ENCODE data around the gene GBGT1. TPM values are rescaled to one million over a fixed set of nuclear protein-coding genes. Genes with fewer than 3 reads are reported as not detected.

GBGT1 gene
- total and polyA plus RNA-seq, 2 of the 4 experiments (the other 2 are of a cell fraction), result 1.8 to 3.2 TPM

DNA sequence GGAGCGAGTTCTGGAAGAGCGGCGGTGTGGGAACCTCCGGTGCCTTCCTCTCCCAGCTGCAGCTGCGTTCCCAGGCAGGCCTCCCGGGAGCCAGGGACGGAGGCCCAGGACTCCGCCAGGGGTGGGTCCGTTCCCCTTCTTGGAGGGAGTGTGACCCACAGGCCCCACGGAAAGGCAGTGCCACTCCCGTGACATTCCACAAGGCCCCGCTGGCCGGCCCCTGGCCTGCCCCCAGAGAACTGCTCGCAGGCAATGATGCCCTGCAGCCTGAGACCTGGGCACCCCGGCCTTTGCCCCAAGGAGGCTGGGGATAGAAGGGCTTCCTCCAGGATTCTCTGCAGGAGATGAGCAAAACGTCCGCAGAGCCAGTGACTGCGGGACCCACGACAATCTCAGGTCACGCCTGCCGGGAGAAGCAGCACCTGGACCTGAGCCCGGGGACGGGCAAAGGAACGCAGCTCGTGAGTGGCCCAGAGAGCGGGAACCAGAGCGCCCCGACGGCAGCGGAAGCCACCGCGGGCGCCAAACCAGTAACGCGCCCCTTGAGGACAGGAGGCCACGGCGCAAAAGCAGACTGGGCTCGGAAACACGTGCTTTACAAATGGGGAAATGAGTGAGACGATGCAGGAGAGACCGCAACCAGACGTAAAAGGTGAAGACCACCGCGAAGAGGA is 36.1 kb upstream of the GBGT1 start:
- H3K27ac ChIP-seq (ENCODE audit: insufficient read depth, low read length), result no peak overlapping the region
- no peak overlapping the region for H3K18ac ChIP-seq (ENCODE audit: low read depth, low read length)
- no peak overlapping the region for H3K23ac ChIP-seq (ENCODE audit: low read depth, low read length)
- no peak overlapping the region for H3K4ac ChIP-seq (ENCODE audit: low read depth, low read length)
- peaks cover 29% of the 10 kb centered on the region for H3K27me3 ChIP-seq (ENCODE audit: control insufficient read depth, insufficient read depth, low read length)
- H3K4me1 ChIP-seq (ENCODE audit: control insufficient read depth, insufficient read depth, low read length), result no peaks in the 10 kb centered on the region
- H2BK20ac ChIP-seq (ENCODE audit: low read depth, low read length), result no peak overlapping the region
- no peaks in the 10 kb centered on the region for H3K9me1 ChIP-seq (ENCODE audit: insufficient read depth, low read length)
- no peak overlapping the region for H2BK120ac ChIP-seq (ENCODE audit: low read depth, low read length)
- no peak overlapping the region for H4K91ac ChIP-seq (ENCODE audit: insufficient read depth, low read depth, low read length)
- H4K5ac ChIP-seq (ENCODE audit: low read depth, low read length), result no peak overlapping the region
- in situ Hi-C loops (cut with MboI; ENCODE audit: low sequenced_read_pairs) (no loop called here), intact Hi-C loops (cut with micrococcal nuclease) (no loop called here), dilution Hi-C loops (cut with HindIII; ENCODE audit: low sequenced_read_pairs, unreplicated experiment) (no loop called here)
- ChIA-PET CTCF (no interaction called here), POLR2A (ENCODE audit: unreplicated experiment) (no interaction called here)
- H3K9ac ChIP-seq (ENCODE audit: low read depth, low read length), result no peak overlapping the region
- H4K8ac ChIP-seq (ENCODE audit: low read depth in 2 of 2, low read length in 2 of 2), result no peak overlapping the region
- peak overlapping the region; percentile 13 for H2AFZ ChIP-seq (replicated peaks; ENCODE audit: low read length, poor library complexity)
- no peak overlapping the region for H3K4me3 ChIP-seq (ENCODE audit: insufficient read depth, low read depth, low read length)
- no peak overlapping the region for H2BK5ac ChIP-seq (ENCODE audit: low read depth, low read length, poor library complexity, severe bottlenecking)
- no peak overlapping the region for H3K56ac ChIP-seq (ENCODE audit: extremely low read depth, insufficient read depth, low read length)
- no peak overlapping the region for H3K4me2 ChIP-seq (ENCODE audit: low read depth, low read length)
- H3K79me1 ChIP-seq (ENCODE audit: low read depth in 1 of 2, low read length in 2 of 2), result no peaks in the 10 kb centered on the region
- peaks cover 3% of the 10 kb centered on the region; the same call in 1 of the 2 replicates for H3K9me3 ChIP-seq (ENCODE audit: control insufficient read depth, insufficient read depth, low read length)
- no peak overlapping the region for H2BK15ac ChIP-seq (ENCODE audit: low read depth, low read length)
- H2AK9ac ChIP-seq (replicated peaks; ENCODE audit: low read depth, low read length, poor library complexity), result no peak overlapping the region
- DNase-seq (no peak), ATAC-seq (ENCODE audit: low read depth) (no peak)
- no TSS peak for BruUV-seq (replicated peaks)
- WGBS, 2 experiments (ENCODE audit: extremely low coverage in 2 of 2, insufficient read length in 1 of 2), result 41% methylated on average over 16 of the region's 44 CpGs; no CpG with 5 or more reads in 1 of the 2 experiments
- H3K14ac ChIP-seq (replicated peaks; ENCODE audit: low read depth, low read length), result no peak overlapping the region
- TF ChIP-seq MXI1 (IDR thresholded peaks at IDR 0.05; ENCODE audit: borderline replicate concordance, low read depth, low read length), result no peak
- no peak for TF ChIP-seq BHLHE40 (IDR thresholded peaks at IDR 0.05; ENCODE audit: low read depth, low read length)
- TF ChIP-seq MAZ (IDR thresholded peaks at IDR 0.05; ENCODE audit: borderline replicate concordance, low read depth, low read length), result no peak
- no peak for TF ChIP-seq POLR2A (IDR thresholded peaks at IDR 0.05; ENCODE audit: low read depth, low read length)
- TF ChIP-seq, protein P1, sequence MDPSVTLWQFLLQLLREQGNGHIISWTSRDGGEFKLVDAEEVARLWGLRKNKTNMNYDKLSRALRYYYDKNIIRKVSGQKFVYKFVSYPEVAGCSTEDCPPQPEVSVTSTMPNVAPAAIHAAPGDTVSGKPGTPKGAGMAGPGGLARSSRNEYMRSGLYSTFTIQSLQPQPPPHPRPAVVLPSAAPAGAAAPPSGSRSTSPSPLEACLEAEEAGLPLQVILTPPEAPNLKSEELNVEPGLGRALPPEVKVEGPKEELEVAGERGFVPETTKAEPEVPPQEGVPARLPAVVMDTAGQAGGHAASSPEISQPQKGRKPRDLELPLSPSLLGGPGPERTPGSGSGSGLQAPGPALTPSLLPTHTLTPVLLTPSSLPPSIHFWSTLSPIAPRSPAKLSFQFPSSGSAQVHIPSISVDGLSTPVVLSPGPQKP (IDR thresholded peaks at IDR 0.05; ENCODE audit: borderline replicate concordance, low read depth, low read length), result no peak
- TF ChIP-seq RFX5 (IDR thresholded peaks at IDR 0.05; ENCODE audit: low read depth, low read length), result no peak
- TF ChIP-seq CEBPB (IDR thresholded peaks at IDR 0.05; ENCODE audit: low read depth, low read length), result no peak
- TF ChIP-seq FOS (IDR thresholded peaks at IDR 0.05; ENCODE audit: low read depth, low read length), result no peak
- H2AK5ac ChIP-seq (ENCODE audit: low read depth, low read length), result no peak overlapping the region
- H4K20me1 ChIP-seq (ENCODE audit: insufficient read depth, low read length), result no peaks in the 10 kb centered on the region
- H3K36me3 ChIP-seq (ENCODE audit: control insufficient read depth, insufficient read depth, low read length), result no peaks in the 10 kb centered on the region
